ENCODE measurements around the gene TNFAIP8.

Gene TNFAIP8

GRCh38 chr5:119355685-119356611, at the start of gene TNFAIP8:
Gene TNFAIP8 (plus strand): TSS chr5:119356019. CDS start chr5:119356091, 72 bp downstream.
- TF ChIP-seq EGR1 (IDR thresholded peaks at IDR 0.05) (peak; percentile 58), MAX (IDR thresholded peaks at IDR 0.05) (peak; percentile 47; the same call in 1 of the 2 replicates), TEAD4 (IDR thresholded peaks at IDR 0.05) (no peak)

- TF ChIP-seq EGR1 (IDR thresholded peaks at IDR 0.05) = no peak
- TF ChIP-seq EP300 (IDR thresholded peaks at IDR 0.05; ENCODE audit: borderline replicate concordance) = no peak
- TF ChIP-seq MAX (IDR thresholded peaks at IDR 0.05) = no peak
- TF ChIP-seq CREB1 (IDR thresholded peaks at IDR 0.05; ENCODE audit: low read depth) = no peak
- TF ChIP-seq YY1 (IDR thresholded peaks at IDR 0.05; ENCODE audit: low read depth) = no peak
- no peak for TF ChIP-seq REST (IDR thresholded peaks at IDR 0.05; ENCODE audit: low read depth)
- no peak for TF ChIP-seq ZBTB7A (IDR thresholded peaks at IDR 0.05; ENCODE audit: low read depth)
- TF ChIP-seq TAF1 (IDR thresholded peaks at IDR 0.05; ENCODE audit: low read depth) = no peak
- TF ChIP-seq TCF12 (IDR thresholded peaks at IDR 0.05; ENCODE audit: low read depth) = no peak
- TF ChIP-seq USF1 (IDR thresholded peaks at IDR 0.05) = no peak
- no peak for TF ChIP-seq TEAD4 (IDR thresholded peaks at IDR 0.05)
These were observed 48.6 kb upstream of the TNFAIP8 start for GRCh38 chr5:119307170-119307569.

- TF ChIP-seq RAD21 (IDR thresholded peaks at IDR 0.05; ENCODE audit: low read depth) (no peak), TCF12 (IDR thresholded peaks at IDR 0.05; ENCODE audit: low read depth) (no peak), TAF1 (IDR thresholded peaks at IDR 0.05; ENCODE audit: low read depth) (no peak), YY1 (IDR thresholded peaks at IDR 0.05; ENCODE audit: low read depth) (no peak), EGR1 (IDR thresholded peaks at IDR 0.05) (no peak), CEBPB (IDR thresholded peaks at IDR 0.05) (no peak), MAX (IDR thresholded peaks at IDR 0.05) (no peak), NFIC (IDR thresholded peaks at IDR 0.05) (no peak), CREB1 (IDR thresholded peaks at IDR 0.05; ENCODE audit: low read depth) (no peak), FOXM1 (IDR thresholded peaks at IDR 0.05; ENCODE audit: borderline replicate concordance, low read depth) (no peak), TEAD4 (IDR thresholded peaks at IDR 0.05) (no peak), EP300 (IDR thresholded peaks at IDR 0.05; ENCODE audit: borderline replicate concordance) (no peak), REST (IDR thresholded peaks at IDR 0.05; ENCODE audit: low read depth) (no peak), USF1 (IDR thresholded peaks at IDR 0.05) (no peak), ZBTB7A (IDR thresholded peaks at IDR 0.05; ENCODE audit: low read depth) (no peak)
These were observed 46.5 kb upstream of the TNFAIP8 start for GRCh38 chr5:119309326-119309725.

- TF ChIP-seq USF1 (IDR thresholded peaks at IDR 0.05) (no peak), CREB1 (IDR thresholded peaks at IDR 0.05; ENCODE audit: low read depth) (no peak), ZBTB7A (IDR thresholded peaks at IDR 0.05; ENCODE audit: low read depth) (no peak), REST (IDR thresholded peaks at IDR 0.05; ENCODE audit: low read depth) (no peak), CEBPB (IDR thresholded peaks at IDR 0.05) (no peak), FOXM1 (IDR thresholded peaks at IDR 0.05; ENCODE audit: borderline replicate concordance, low read depth) (no peak)
These were observed 44.1 kb upstream of the TNFAIP8 start for GRCh38 chr5:119311688-119312087.
